ENCODE data around the gene CRIP2.

GRCh38 chr14:105439710-105440553 lies 34.7 kb upstream of the CRIP2 start:
- TF ChIP-seq ELF4 (IDR thresholded peaks at IDR 0.05) (no peak), BHLHE40 (IDR thresholded peaks at IDR 0.05; ENCODE audit: borderline replicate concordance) (no peak), ZNF384 (IDR thresholded peaks at IDR 0.05) (no peak), SP1 (IDR thresholded peaks at IDR 0.05) (no peak), TARDBP (IDR thresholded peaks at IDR 0.05) (no peak)

All from HEK293T (cell line).